ENCODE measurements around the gene GCA. TPM values are rescaled to one million over a fixed set of nuclear protein-coding genes. Genes with fewer than 3 reads are reported as not detected.

Gene GCA
- total RNA-seq, 1 experiment from 2014 or later = 33.8 TPM

- no peak for DNase-seq (ENCODE audit: low spot score)
Observed at GRCh38 chr2:162327806-162328205, 16.1 kb upstream of the GCA start.

- DNase-seq (ENCODE audit: low spot score) = no peak
Observed at GRCh38 chr2:162328424-162329157, 15.3 kb upstream of the GCA start.

GRCh38 chr2:162330881-162331280 is 13.1 kb upstream of the GCA start:
- DNase-seq (ENCODE audit: low spot score) = no peak

GRCh38 chr2:162333968-162334367 is 10.0 kb upstream of the GCA start:
- DNase-seq (ENCODE audit: low spot score) = peak; percentile 56

- no peak for DNase-seq (ENCODE audit: low spot score)
Observed at GRCh38 chr2:162337868-162338267, 6.1 kb upstream of the GCA start.

- no peak for DNase-seq (ENCODE audit: low spot score)
Observed at GRCh38 chr2:162340822-162341221, 3.1 kb upstream of the GCA start.

GRCh38 chr2:162342321-162342720 is 1.6 kb upstream of the GCA start:
- no peak for DNase-seq (ENCODE audit: low spot score)

GRCh38 chr2:162342841-162343240 is 1.1 kb upstream of the GCA start:
- DNase-seq (ENCODE audit: low spot score) = no peak

GRCh38 chr2:162343492-162343823 is 474 bp upstream of the GCA start:
- no peak for DNase-seq (ENCODE audit: low spot score)

- DNase-seq (ENCODE audit: low spot score) = no peak
Observed at GRCh38 chr2:162344617-162344950, 652 bp downstream of the GCA start.

GRCh38 chr2:162365392-162365791 is 21.5 kb downstream of the GCA start:
- no peak for DNase-seq (ENCODE audit: low spot score)

- DNase-seq (ENCODE audit: low spot score) = no peak
Observed at GRCh38 chr2:162368494-162368893, 24.6 kb downstream of the GCA start.

GRCh38 chr2:162369551-162369950 is 25.6 kb downstream of the GCA start:
- DNase-seq (ENCODE audit: low spot score) = no peak

- no peak for DNase-seq (ENCODE audit: low spot score)
Observed at GRCh38 chr2:162370931-162371330, 27.0 kb downstream of the GCA start.

GRCh38 chr2:162372818-162373217 is 28.9 kb downstream of the GCA start:
- DNase-seq (ENCODE audit: low spot score) = no peak

- DNase-seq (ENCODE audit: low spot score) = no peak
Observed at GRCh38 chr2:162379719-162380580, 36.0 kb downstream of the GCA start.

GRCh38 chr2:162381851-162382250 is 37.9 kb downstream of the GCA start:
- DNase-seq (ENCODE audit: low spot score) = no peak

- no peak for DNase-seq (ENCODE audit: low spot score)
Observed at GRCh38 chr2:162382278-162382677, 38.3 kb downstream of the GCA start.

GRCh38 chr2:162385536-162385935 is 41.6 kb downstream of the GCA start:
- no peak for DNase-seq (ENCODE audit: low spot score)

- no peak for DNase-seq (ENCODE audit: low spot score)
Observed at GRCh38 chr2:162390801-162391200, 46.9 kb downstream of the GCA start.

GRCh38 chr2:162400336-162400735 is 56.4 kb downstream of the GCA start:
- DNase-seq (ENCODE audit: low spot score) = no peak

GRCh38 chr2:162401871-162402270 is 57.9 kb downstream of the GCA start:
- no peak for DNase-seq (ENCODE audit: low spot score)

- peak; percentile 12 for DNase-seq (ENCODE audit: low spot score)
Observed at GRCh38 chr2:162403884-162404283, 60.0 kb downstream of the GCA start.

All from HT-29 (cell line).